Adrenal gland (tissue), 5 donors: ENCODE data around the gene PRX.

Experiments used
- POLR2A ChIP-seq, 2 donors: fragments of 450-650 bp; IDR thresholded peaks; one replicate each; pipeline ENCODE4 v1.6.1; 2017; ENCODE audit warnings: antibody characterized with exemption in 2 of 2, mild to moderate bottlenecking in 2 of 2, moderate library complexity in 1 of 2
- TF ChIP-seq, protein P1 (sequence below), 6 experiments: fragments of 450-650 bp in 4 of 6; fragments of 200-600 bp in 2 of 6; sonication (generic) in 1 of 6; IDR thresholded peaks; 1 replicate in 5 of 6; 2 replicates in 1 of 6; pipeline versions ENCODE4 v1.5.1 to v1.8.0; 2016 to 2021; ENCODE audit warnings: antibody characterized with exemption in 6 of 6, mild to moderate bottlenecking in 2 of 6, moderate library complexity in 1 of 6
- donor health status: DM: no; HTN: no; CAD: no.

DNA sequence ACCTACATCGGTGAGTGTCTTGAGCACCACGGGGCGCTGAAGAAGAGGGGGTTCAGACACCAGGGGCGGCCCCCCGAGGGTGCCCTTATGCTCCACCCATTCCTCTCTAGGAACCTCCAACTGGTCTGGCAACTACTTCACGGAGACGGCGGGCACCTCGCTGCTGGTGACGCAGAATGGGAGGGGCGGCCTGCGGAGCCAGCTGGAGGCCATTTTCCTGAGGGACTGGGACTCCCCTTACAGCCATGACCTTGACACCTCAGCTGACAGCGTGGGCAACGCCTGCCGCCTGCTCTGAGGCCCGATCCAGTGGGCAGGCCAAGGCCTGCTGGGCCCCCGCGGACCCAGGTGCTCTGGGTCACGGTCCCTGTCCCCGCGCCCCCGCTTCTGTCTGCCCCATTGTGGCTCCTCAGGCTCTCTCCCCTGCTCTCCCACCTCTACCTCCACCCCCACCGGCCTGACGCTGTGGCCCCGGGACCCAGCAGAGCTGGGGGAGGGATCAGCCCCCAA lies 35.2 kb downstream of the PRX start:
- TF ChIP-seq, protein P1, sequence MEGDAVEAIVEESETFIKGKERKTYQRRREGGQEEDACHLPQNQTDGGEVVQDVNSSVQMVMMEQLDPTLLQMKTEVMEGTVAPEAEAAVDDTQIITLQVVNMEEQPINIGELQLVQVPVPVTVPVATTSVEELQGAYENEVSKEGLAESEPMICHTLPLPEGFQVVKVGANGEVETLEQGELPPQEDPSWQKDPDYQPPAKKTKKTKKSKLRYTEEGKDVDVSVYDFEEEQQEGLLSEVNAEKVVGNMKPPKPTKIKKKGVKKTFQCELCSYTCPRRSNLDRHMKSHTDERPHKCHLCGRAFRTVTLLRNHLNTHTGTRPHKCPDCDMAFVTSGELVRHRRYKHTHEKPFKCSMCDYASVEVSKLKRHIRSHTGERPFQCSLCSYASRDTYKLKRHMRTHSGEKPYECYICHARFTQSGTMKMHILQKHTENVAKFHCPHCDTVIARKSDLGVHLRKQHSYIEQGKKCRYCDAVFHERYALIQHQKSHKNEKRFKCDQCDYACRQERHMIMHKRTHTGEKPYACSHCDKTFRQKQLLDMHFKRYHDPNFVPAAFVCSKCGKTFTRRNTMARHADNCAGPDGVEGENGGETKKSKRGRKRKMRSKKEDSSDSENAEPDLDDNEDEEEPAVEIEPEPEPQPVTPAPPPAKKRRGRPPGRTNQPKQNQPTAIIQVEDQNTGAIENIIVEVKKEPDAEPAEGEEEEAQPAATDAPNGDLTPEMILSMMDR (IDR thresholded peaks at IDR 0.05), result no peak
- TF ChIP-seq POLR2A (IDR thresholded peaks at IDR 0.05), result no peak
